Small intestine (tissue), 7 donors: ENCODE data around the gene AUH. TPM values are rescaled to one million over a fixed set of nuclear protein-coding genes. Genes with fewer than 3 reads are reported as not detected.

Source experiments
- DNase-seq, 2 donors: peaks; one replicate each; pipeline versions ENCODE4 v3.0.0 to v3.0.0-alpha.2; 2013
- FAIRE-seq: peaks from 2 replicates; lab custom pipeline; 2012; peaks lifted over from hg19 to GRCh38; lab: Jason Lieb, UNC
- H3K27ac ChIP-seq, 3 donors: one replicate each; pipeline ENCODE4 v1.5.1; 2013; ENCODE audit warnings: low read length in 2 of 3, mild to moderate bottlenecking in 2 of 3, control low read depth in 1 of 3, inconsistent platforms in 1 of 3, low read depth in 1 of 3, moderate library complexity in 1 of 3
- H3K27me3 ChIP-seq, 3 donors: one replicate each; pipeline ENCODE4 v1.6.1; 2013; ENCODE audit warnings: low read length in 3 of 3, inconsistent platforms in 1 of 3; ENCODE audit not compliant: control insufficient read depth in 3 of 3, insufficient read depth in 3 of 3
- H3K36me3 ChIP-seq, 3 donors: one replicate each; pipeline ENCODE4 v1.6.1; 2013; ENCODE audit warnings: low read length in 3 of 3, inconsistent platforms in 1 of 3, low read depth in 1 of 3, mild to moderate bottlenecking in 1 of 3, moderate library complexity in 1 of 3; ENCODE audit not compliant: control insufficient read depth in 3 of 3, insufficient read depth in 2 of 3
- H3K4me1 ChIP-seq, 3 donors: one replicate each; pipeline ENCODE4 v1.6.1; 2013; ENCODE audit warnings: low read length in 2 of 3, inconsistent platforms in 1 of 3, low read depth in 1 of 3, mild to moderate bottlenecking in 1 of 3, moderate library complexity in 1 of 3; ENCODE audit not compliant: control insufficient read depth in 3 of 3, insufficient read depth in 2 of 3
- H3K4me3 ChIP-seq, 3 donors: one replicate each; pipeline ENCODE4 v1.5.1; 2013; ENCODE audit warnings: low read length in 3 of 3, control low read depth in 1 of 3, inconsistent platforms in 1 of 3, low read depth in 1 of 3, mild to moderate bottlenecking in 1 of 3, moderate library complexity in 1 of 3
- H3K9me3 ChIP-seq, 2 donors: one replicate each; pipeline ENCODE4 v1.6.1; 2013; ENCODE audit warnings: low read depth in 1 of 2, low read length in 1 of 2; ENCODE audit not compliant: control insufficient read depth in 2 of 2, insufficient read depth in 1 of 2
- whole genome bisulfite sequencing, 3 donors: extraction: QIAGEN DNeasy Blood & Tissue Kit; methylation state at CpG; one replicate each; pipeline ENCODE4 v1.1.7; 2013; 5-methylcytosine and 5-hydroxymethylcytosine counted together
- polyA plus RNA-seq, 4 donors: library from polyadenylated mRNA; stranded (reverse) in 3 of 4; unstranded in 1 of 4; fragments of 200-250 nt in 3 of 4; fragments of 120-200 nt in 1 of 4; gene quantifications; one replicate each; pipeline versions ENCODE4 v1.2.1 to v1.2.3, GENCODE V29; 2013
- donor health status: healthy with polysubstance abuse.
- donor health status: control.
- donor health status: control.
- donor health status: Bipolar disorder and iron deficiency.
- donor health status: healthy.

Gene AUH
- polyA plus RNA-seq, 4 donors, result 16.9 to 51.4 (median 27.2) TPM

DNA sequence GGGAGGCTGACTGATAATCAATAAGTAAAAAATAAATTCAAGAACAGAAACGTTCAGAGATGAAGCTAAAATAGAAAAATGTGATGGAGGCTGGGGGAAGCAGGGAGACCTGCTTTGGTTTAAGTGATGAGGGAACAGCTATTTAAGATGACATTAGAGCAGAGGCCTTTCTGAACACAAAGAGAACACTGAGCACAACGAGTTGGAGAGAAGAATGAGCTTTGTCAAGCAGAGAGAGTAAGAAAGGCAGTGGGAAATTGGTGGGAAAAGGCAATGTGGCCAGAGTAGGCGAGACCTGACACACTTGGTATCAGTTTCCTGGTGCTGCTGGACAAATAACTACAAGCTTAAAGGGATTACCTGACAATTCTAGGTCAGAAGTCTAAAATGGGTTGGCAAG, 20.0 kb downstream of the AUH start:
- Histone ChIP-seq H3K27ac (no peak overlapping the region), H3K9me3 (peaks cover 0 to 6% of the 10 kb centered on the region in 2 donors), H3K27me3 (no peaks in the 10 kb centered on the region), H3K36me3 (peaks cover 0 to 24% (median 16%) of the 10 kb centered on the region in 3 donors), H3K4me1 (no peaks in the 10 kb centered on the region), H3K4me3 (no peak overlapping the region)
- WGBS, 3 donors, result 59 to 76% (median 61%) methylated on average over 3 of the region's 3 CpGs
- no peak for FAIRE-seq
- no peak for DNase-seq

DNA sequence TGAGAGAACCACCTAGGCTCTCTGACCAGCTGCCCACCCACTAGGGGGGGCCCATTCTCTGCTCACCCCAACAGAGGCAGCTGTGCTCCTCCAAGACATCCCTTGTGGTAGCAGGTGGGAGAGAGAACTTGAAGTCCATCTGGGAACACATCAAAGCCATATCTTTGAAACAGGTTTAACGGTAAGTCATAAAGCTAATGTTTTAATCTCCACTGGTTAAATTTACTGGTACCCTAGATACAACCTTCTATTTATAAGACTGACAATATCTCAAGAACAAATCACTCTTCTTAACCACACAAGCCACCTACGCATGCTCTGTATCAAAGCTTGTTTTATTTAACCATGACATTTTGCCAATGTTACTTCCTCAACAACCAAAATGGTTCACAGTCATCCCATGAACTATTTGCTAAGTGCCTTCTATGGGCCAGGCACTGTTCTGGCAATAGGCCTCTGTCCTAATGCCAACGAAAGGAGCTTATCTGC, 20.4 kb downstream of the AUH start:
- Histone ChIP-seq H3K9me3 (peaks cover 0 to 6% of the 10 kb centered on the region in 2 donors), H3K27ac (no peak overlapping the region), H3K36me3 (peaks cover 0 to 26% (median 16%) of the 10 kb centered on the region in 3 donors), H3K4me1 (no peaks in the 10 kb centered on the region), H3K27me3 (no peaks in the 10 kb centered on the region), H3K4me3 (no peak overlapping the region)
- FAIRE-seq, result no peak
- no peak for DNase-seq
- 51 to 72% (median 59%) methylated on average over 3 of the region's 3 CpGs for WGBS, 3 donors

DNA sequence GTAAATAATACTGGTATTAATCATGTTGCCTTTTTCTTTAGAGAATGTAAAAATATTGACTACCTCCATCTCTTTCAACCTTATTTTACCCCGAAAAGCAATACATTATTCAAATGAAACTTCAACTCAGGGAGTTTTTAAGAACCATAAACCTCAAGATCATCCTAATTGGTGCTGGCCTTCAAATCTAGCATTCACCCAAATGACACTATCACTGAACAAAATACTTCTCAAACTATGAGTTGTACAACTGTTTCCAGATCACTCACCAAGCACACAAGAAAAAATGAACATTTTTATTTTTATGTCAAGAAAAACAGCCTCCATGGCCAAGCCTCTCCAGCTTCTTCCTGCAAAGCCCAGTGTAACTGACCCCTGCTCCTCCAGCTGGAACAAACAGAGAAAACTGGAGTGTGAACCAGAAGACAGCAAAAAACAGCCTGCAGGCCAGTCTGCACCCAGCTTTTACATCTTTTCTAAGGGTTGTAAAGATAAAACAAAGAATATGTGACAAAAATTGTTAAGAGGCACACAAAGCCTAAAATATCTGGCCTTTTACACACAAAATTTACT, 21.2 kb downstream of the AUH start:
- no peak overlapping the region for H3K27ac ChIP-seq
- 83 to 94% (median 90%) methylated on average over 1 of the region's 1 CpG for WGBS, 3 donors
- no peaks in the 10 kb centered on the region for H3K4me1 ChIP-seq
- no peak overlapping the region for H3K4me3 ChIP-seq
- DNase-seq (no peak), FAIRE-seq (no peak)
- no peaks in the 10 kb centered on the region for H3K27me3 ChIP-seq
- H3K36me3 ChIP-seq, result peaks cover 0 to 27% (median 16%) of the 10 kb centered on the region in 3 donors
- peaks cover 0 to 6% of the 10 kb centered on the region in 2 donors for H3K9me3 ChIP-seq

DNA sequence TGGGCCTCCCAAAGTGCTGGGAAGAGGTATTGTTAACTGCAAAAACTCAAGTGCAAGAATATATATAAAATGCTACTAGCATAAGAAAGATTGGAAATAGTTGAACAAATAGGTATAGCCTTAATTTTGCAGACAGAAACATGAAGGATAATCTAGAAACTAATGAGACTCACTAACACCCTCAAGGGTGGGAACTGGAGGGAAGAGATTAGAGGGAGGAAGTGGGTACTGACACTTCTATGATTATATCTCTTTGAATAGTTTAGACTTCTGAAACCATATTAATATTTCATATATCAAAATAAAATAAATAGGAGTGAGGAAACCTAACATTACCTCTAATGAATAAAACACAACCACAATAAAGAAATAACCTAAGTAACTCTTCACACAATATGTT, 23.0 kb downstream of the AUH start:
- DNase-seq (no peak), FAIRE-seq (no peak)
- Histone ChIP-seq H3K9me3 (peaks cover 0 to 6% of the 10 kb centered on the region in 2 donors), H3K27ac (no peak overlapping the region), H3K36me3 (peaks cover 2 to 32% (median 16%) of the 10 kb centered on the region in 3 donors), H3K4me1 (no peaks in the 10 kb centered on the region), H3K4me3 (no peak overlapping the region), H3K27me3 (no peaks in the 10 kb centered on the region)

DNA sequence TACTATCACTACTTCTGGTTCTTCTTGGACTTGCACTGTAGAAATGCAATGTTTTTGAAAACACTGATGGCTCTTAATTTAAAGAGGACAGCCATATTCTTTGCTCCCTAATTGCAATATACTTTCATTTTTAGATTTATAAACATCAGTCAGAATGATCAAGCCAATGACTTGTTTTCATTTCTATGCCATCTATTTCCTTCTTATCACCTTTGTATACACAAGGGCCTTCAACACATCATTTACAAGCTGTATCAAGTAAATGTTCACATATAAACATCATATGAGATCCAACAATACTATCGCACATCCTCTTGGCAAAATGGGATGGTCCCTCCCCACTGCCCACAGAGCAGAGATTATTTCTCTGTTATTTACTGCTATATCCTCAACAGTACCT, 24.9 kb downstream of the AUH start:
- no peak for FAIRE-seq

DNA sequence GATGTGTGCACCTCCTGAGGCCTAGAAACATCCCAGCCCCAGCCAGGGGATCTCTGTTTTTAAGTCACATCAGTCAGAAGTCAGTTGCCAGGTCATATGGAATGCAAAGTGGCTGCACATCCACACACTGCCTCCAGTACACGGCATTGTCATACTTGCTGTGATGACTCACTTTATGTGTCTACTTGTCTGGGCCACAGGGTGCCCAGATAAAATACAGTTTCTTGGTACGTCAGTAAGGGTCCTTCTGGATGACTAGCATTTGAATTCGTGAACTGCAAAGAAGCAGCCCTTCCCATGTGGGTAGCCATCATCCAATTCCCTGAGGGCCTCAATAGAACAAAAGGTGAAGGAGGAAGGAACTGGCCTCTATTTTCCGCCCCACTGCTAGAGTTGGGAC, 27.7 kb downstream of the AUH start:
- H3K36me3 ChIP-seq, result peaks cover 0 to 13% (median 2%) of the 10 kb centered on the region in 3 donors
- H3K27me3 ChIP-seq, result no peaks in the 10 kb centered on the region
- H3K9me3 ChIP-seq, result peaks cover 0 to 3% of the 10 kb centered on the region in 2 donors
- H3K4me3 ChIP-seq, result no peak overlapping the region
- H3K4me1 ChIP-seq, result no peaks in the 10 kb centered on the region
- H3K27ac ChIP-seq, result no peak overlapping the region
- DNase-seq, result no peak
- whole genome bisulfite sequencing, 3 donors, result 90 to 95% (median 93%) methylated on average over 4 of the region's 4 CpGs
- no peak for FAIRE-seq

More for the DNA sequence above, 24.9 kb downstream of the AUH start:
- H3K4me3 ChIP-seq, result no peak overlapping the region
- no peak overlapping the region for H3K27ac ChIP-seq
- DNase-seq, result no peak
- no peaks in the 10 kb centered on the region for H3K4me1 ChIP-seq
- WGBS, 3 donors, result 93 to 98% (median 98%) methylated on average over 1 of the region's 1 CpG
- H3K36me3 ChIP-seq, result peaks cover 2 to 26% (median 11%) of the 10 kb centered on the region in 3 donors
- no peaks in the 10 kb centered on the region for H3K27me3 ChIP-seq
- H3K9me3 ChIP-seq, result peaks cover 0 to under 1% of the 10 kb centered on the region in 2 donors

DNA sequence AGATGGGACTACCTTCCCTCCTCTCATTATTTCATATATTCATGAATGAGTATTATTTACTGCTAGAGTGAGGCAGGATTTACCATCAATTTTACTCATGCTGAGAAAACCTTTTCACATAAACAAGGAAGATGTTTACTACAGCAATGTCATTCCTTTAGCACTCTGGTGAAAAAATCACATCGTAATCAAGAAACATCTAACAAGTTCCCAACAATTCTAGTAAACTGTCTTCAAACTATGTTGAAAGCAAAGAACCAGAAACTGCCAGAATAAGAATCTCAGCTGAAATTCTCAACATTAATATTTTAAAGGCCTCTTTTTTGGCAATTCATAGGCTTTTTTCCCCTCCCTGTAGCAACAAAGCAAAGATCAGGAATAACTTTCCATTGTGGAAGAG, 28.2 kb downstream of the AUH start:
- H3K4me3 ChIP-seq, result no peak overlapping the region
- peaks cover 0 to 13% (median 2%) of the 10 kb centered on the region in 3 donors for H3K36me3 ChIP-seq
- FAIRE-seq (no peak), DNase-seq (no peak)
- WGBS, 3 donors, result 80 to 100% (median 98%) methylated on average over 1 of the region's 1 CpG
- no peak overlapping the region for H3K27ac ChIP-seq
- H3K4me1 ChIP-seq, result no peaks in the 10 kb centered on the region
- peaks cover 0 to 3% of the 10 kb centered on the region in 2 donors for H3K9me3 ChIP-seq
- no peaks in the 10 kb centered on the region for H3K27me3 ChIP-seq

DNA sequence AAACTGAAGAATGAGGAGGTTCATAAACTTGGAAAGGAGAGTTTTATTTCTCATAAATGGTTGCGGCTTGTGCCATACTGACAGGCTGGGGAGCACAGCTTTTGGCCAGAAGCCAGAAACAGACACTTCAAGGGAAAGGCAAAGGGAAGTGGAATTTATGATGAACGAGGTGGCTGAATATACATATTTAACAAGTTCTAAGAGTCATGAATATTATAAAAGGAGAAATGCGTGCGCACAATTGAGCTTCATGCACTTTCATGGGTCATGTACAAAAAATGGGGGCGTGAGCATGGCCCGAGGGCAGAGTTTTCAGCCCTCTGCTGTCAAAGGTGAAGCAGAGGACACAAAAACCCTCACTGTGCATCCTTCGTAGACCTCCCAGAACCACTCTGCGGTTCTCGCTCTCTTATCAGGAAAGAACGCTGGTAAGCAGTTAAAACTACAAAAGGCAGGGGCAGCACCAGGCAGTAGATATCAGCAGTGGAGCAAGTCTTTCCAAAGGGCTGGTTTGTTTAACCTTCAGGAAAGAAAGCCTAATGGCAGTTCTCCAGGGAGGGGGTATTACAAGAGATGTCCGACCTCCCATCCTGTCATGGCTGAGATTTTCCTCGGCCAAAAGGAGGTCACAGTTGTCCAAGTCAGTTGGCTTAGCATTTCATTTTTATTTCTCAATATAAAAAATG, 29.0 kb downstream of the AUH start:
- DNase-seq (no peak), FAIRE-seq (no peak)
- H3K9me3 ChIP-seq, result peaks cover 0 to 10% of the 10 kb centered on the region in 2 donors
- H3K36me3 ChIP-seq, result peaks cover 0 to 12% (median 2%) of the 10 kb centered on the region in 3 donors
- no peak overlapping the region for H3K4me3 ChIP-seq
- no peaks in the 10 kb centered on the region for H3K27me3 ChIP-seq
- 85 to 92% (median 90%) methylated on average over 12 of the region's 12 CpGs for WGBS, 3 donors
- no peak overlapping the region for H3K27ac ChIP-seq
- no peaks in the 10 kb centered on the region for H3K4me1 ChIP-seq
